ENCODE data around the gene TDRD9.

TDRD9 gene

GRCh38 chr14:104095426-104096310, 167.4 kb downstream of the TDRD9 start:
- DNase-seq = no peak

GRCh38 chr14:104096318-104096717, 168.1 kb downstream of the TDRD9 start:
- no peak for DNase-seq

- no peak for DNase-seq
Observed at GRCh38 chr14:104096751-104097700, 168.8 kb downstream of the TDRD9 start.

- DNase-seq = no peak
Observed at GRCh38 chr14:104098272-104099095, 170.2 kb downstream of the TDRD9 start.

GRCh38 chr14:104099096-104100041, 171.1 kb downstream of the TDRD9 start:
- DNase-seq = no peak

GRCh38 chr14:104100171-104101085, 172.2 kb downstream of the TDRD9 start:
- DNase-seq = no peak

GRCh38 chr14:104101086-104101621, 172.9 kb downstream of the TDRD9 start:
- DNase-seq = no peak

GRCh38 chr14:104101651-104102281, 173.5 kb downstream of the TDRD9 start:
- DNase-seq = no peak

Measured in activated CD4-positive, CD25-positive, alpha-beta regulatory T cell treated with anti-CD3 and anti-CD28 coated beads, Interleukin-2, amount 50 U/mL, for 72 hours (primary cell).